ENCODE measurements around the gene CNOT11. TPM values are rescaled to one million over a fixed set of nuclear protein-coding genes. Genes with fewer than 3 reads are reported as not detected.

The CNOT11 gene
- total RNA-seq, 1 experiment from 2014 or later, result 57.8 TPM

- Histone ChIP-seq H3K27me3 (ENCODE audit: insufficient read depth, low read length) (no peaks in the 10 kb centered on the region), H4K20me1 (ENCODE audit: insufficient read depth) (no peaks in the 10 kb centered on the region), H3K79me2 (ENCODE audit: insufficient read depth, low read length) (peaks cover 3% of the 10 kb centered on the region; the same call in 1 of the 2 replicates), H2AFZ (ENCODE audit: low read depth, low read length, poor library complexity, severe bottlenecking) (no peak overlapping the region), H3K9ac (ENCODE audit: low read length) (no peak overlapping the region), H3K9me2 (ENCODE audit: insufficient read depth) (no peaks in the 10 kb centered on the region), H3K4me2 (ENCODE audit: low read length) (no peak overlapping the region), H3K36me3 (ENCODE audit: control insufficient read depth in 1 of 2, insufficient read depth in 2 of 2, low read length in 2 of 2) (peaks cover 30 to 50% of the 10 kb centered on the region in 2 experiments), H3K4me1 (ENCODE audit: control insufficient read depth in 1 of 2, insufficient read depth in 2 of 2, low read length in 2 of 2) (no peaks in the 10 kb centered on the region), H3K27ac (ENCODE audit: low read depth, low read length) (no peak overlapping the region), H3K9me3 (ENCODE audit: control insufficient read depth in 1 of 2, insufficient read depth in 1 of 2, low read depth in 1 of 2, low read length in 2 of 2) (no peaks in the 10 kb centered on the region), H3K4me3 (replicated peaks in 1 of 2; ENCODE audit: low read depth in 1 of 2, low read length in 2 of 2) (no peak overlapping the region)
- ChIA-PET CTCF (no interaction called here), RAD21 (ENCODE audit: low non-redundant PET in 1 of 2, low total read pairs in 2 of 2, uncharacterized antibody in 2 of 2, unreplicated experiment in 2 of 2) (no interaction called here), POLR2A (interaction anchor here (0.7 kb wide), 1 partner anchor 24 kb away, joined by 3 read pairs; no protein-coding TSS in a partner anchor)
- intact Hi-C loops (cut with micrococcal nuclease), result no loop called here
- no peak for ATAC-seq
- no peak for TF ChIP-seq RAD21 (IDR thresholded peaks at IDR 0.05; ENCODE audit: low read depth)
- TF ChIP-seq EGR1 (IDR thresholded peaks at IDR 0.05; ENCODE audit: low read depth), result no peak
- TF ChIP-seq REST (IDR thresholded peaks at IDR 0.05; ENCODE audit: low read depth), result no peak
- TF ChIP-seq TCF7L2 (IDR thresholded peaks at IDR 0.05; ENCODE audit: borderline replicate concordance, extremely low read depth, insufficient read depth, insufficient read length), result no peak
- TF ChIP-seq EZH2phosphoT487 (IDR thresholded peaks at IDR 0.05; ENCODE audit: borderline replicate concordance), result no peak
- TF ChIP-seq ELF1 (IDR thresholded peaks at IDR 0.05; ENCODE audit: borderline replicate concordance, low read depth), result no peak
- TF ChIP-seq POLR2AphosphoS5 (IDR thresholded peaks at IDR 0.05; ENCODE audit: low read depth, low read length), result no peak
- TF ChIP-seq JUND (IDR thresholded peaks at IDR 0.05), result no peak
- no peak for TF ChIP-seq CBX3 (IDR thresholded peaks at IDR 0.05; ENCODE audit: low read depth)
- no peak for TF ChIP-seq ZNF274 (IDR thresholded peaks at IDR 0.05; ENCODE audit: low read depth, low read length)
- TF ChIP-seq POLR2A (IDR thresholded peaks at IDR 0.05; ENCODE audit: borderline replicate concordance, extremely low read depth, insufficient read depth, insufficient read length), result no peak
- TF ChIP-seq FOSL1 (IDR thresholded peaks at IDR 0.05; ENCODE audit: low read depth), result no peak
- no peak for TF ChIP-seq SIN3A (IDR thresholded peaks at IDR 0.05; ENCODE audit: low read depth)
- TF ChIP-seq ZBTB33 (IDR thresholded peaks at IDR 0.05; ENCODE audit: extremely low read depth, insufficient replicate concordance, low read length), result no peak
- no peak for TF ChIP-seq YY1 (IDR thresholded peaks at IDR 0.05; ENCODE audit: extremely low read depth, insufficient replicate concordance, low read depth, low read length)
- no peak for TF ChIP-seq ZFX (IDR thresholded peaks at IDR 0.05)
- no peak for TF ChIP-seq ATF3 (IDR thresholded peaks at IDR 0.05)
- no peak for TF ChIP-seq CEBPB (IDR thresholded peaks at IDR 0.05; ENCODE audit: low read depth)
- no peak for TF ChIP-seq MAX (IDR thresholded peaks at IDR 0.05)
- TF ChIP-seq SRF (IDR thresholded peaks at IDR 0.05; ENCODE audit: low read depth), result no peak
- no TSS peak for BruUV-seq (replicated peaks)
- no peak for DNase-seq (ENCODE audit: low read depth, low spot score)
Observed at GRCh38 chr2:101274142-101274541, 21.5 kb downstream of the CNOT11 start.

Measured in HCT116 (cell line).